GM19324 (cell line): Measurements from ENCODE around the gene TMEM40.
"Not testable (repeated sequence)": the region's sequence is repeated elsewhere in the genome, so short reads cannot be mapped to it uniquely, and the experiment has no call there.

Experiments used
- ATAC-seq: cut with Tn5 transposase; IDR thresholded peaks from one replicate; pipeline ENCODE4 v1.9.1; 2021; ENCODE audit warnings: mild to moderate bottlenecking, moderate library complexity; ENCODE audit not compliant: unreplicated experiment, low FRiP score

Gene TMEM40

DNA sequence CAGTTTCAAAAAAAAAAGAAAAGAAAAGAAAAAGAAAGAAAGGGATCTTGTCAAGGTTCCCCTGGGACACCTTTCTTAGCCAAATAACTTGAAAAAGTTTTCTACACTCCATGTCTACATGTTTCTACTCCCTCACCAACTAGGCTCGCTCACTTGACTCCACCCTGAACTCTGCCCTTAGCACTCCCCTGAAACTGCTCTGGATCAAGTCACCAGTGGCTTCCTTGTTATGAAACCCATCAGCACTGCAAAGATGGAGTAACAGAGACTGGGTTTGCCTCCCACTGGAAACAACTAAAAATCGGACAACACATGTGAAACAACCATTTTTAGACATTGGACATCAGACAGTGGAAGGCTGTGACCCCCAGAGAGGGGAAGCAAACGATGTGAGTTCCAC lies 36.8 kb downstream of the TMEM40 start:
- ATAC-seq = no peak

DNA sequence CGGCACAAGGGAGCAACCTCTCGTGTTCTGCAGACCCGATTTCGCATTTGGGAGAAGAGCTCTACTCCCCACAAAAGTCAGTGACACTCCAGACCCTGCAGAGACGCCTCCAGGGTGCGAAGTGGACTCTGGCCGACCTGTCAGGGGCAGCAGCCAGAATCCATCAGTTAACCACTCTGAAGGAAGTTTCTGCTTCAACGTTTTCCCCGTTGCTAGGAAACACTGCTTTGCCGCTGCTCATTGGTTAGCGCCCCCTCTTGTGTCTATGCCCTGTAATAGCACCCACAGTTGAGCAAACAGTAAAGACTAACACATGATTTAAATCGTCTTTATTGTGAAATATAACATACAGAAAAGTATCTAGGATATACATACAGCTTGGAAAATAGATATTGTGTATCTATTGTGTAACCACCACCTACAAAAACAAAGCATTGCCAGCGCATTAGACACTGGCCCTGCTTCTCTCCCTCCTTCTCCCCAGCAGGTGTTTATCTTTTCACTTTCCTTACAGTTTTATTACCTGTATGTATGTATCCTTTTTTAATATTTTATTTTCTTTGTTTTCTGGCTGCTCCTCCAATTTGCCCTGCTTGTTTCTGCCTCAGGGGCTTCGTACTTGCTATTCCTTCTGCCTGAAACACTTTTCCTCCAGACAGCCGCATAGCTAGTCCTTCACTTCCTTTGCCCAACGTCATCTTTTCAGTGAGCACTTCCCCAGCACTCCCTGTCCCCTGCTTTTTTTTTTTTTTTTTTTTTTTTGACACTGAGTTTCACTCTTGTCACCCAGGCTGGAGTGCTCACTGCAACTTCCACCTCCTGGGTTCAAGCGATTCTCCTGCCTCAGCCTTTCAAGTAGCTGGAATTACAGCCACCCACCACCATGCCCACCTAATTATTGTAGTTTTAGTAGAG lies 38.8 kb downstream of the TMEM40 start:
- peak; percentile 75 for ATAC-seq

DNA sequence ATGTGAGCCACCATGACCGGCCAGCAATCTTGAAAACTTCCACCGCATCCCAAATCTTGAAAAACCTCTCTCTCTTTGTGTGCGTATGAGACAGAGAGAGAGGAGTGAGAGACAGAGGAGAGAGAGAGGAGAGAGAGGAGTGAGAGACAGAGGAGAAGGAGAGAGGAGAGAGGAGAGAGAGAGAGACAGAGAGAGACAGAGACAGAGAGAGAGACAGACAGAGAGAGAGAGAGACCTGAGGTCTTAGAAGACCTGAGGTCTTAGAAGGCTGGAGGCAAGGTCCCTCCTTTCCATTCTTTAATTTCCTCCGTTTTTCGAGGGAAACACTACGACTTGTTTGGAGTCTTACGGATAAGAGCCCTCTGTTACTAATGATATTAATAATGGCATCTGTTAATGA lies 39.5 kb downstream of the TMEM40 start:
- peak; percentile 24 for ATAC-seq

DNA sequence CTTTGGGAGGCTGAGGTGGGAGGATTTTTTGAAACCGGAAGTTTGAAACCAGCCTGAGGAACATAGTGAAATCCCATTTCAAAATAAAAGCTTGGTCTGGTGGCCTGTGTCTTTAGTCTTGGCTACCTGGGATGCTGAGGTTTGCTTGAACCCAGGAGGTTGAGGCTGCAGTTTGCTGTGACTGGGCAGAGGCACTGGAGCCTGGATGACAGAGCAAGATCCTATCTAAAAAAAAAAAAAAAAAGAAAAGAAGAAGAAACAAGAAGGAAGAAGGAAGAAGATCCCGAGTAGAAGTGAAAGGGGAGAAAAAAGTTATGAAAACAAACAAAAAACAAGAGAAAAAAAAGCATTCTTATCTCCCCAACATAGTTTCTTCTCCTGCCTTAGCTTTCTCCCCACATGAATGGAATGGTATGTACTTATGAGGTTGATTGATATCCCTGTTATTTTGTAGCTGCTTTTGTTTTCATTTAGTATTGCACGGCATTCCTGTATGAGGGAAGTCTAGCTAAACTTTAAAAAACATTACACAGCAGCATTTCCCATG lies 42.4 kb downstream of the TMEM40 start:
- ATAC-seq = no peak

DNA sequence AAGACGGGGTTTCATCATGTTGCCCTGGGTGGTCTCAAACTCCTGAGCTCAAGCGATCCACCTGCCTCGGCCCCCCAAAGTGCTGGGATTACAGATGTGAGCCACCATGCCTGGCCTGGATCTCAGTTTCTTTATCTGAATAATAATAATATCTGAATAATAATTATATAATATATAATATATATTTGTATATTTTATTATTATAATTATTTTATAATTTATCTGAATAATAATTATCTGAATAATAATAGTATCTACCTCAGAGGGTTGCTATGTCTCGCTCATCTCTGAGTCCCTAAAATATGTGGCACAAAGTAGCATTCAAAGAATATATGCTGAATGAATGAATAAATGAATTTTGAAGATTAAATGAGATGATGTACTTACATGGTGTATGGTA lies 44.8 kb downstream of the TMEM40 start:
- ATAC-seq = no peak

DNA sequence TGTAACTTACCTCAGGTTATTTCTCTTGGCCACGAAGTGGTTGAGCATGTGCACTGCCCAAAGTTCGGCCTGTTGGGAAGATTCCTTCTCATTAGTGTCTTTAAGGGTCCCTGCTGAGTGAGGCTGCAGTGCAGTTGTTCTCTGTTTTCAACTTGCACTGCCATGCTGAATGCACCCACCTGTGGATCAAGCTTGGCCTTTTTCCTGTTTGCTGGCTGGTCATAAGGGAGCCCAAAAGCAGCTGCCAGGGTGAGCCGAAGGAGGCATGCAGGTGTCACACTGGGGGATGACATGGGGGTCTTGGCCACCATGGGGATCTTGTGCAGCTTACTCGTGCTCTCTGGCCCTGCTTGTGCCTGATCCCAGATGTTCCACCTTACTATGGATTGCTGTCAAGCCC lies 49.0 kb downstream of the TMEM40 start:
- no peak for ATAC-seq

DNA sequence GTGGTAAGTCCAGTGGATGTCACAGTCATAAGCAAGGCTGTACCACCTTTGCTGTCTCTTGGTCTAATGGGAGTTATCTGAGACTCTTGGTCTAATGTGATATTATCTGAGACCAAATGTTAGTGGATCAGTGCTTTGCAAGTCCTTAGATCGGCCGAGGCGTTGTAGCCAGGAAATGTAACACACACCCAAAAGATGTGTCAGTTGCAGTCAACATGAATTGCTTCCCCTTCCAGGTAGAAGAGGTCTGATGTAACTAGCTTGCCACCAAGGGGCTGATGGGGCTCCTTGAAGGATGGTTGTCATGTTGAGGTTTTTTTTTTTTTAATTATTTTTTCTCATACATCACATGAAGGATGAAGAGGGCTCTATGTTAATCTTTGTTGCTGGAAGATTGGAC lies 49.7 kb downstream of the TMEM40 start:
- ATAC-seq = no peak

DNA sequence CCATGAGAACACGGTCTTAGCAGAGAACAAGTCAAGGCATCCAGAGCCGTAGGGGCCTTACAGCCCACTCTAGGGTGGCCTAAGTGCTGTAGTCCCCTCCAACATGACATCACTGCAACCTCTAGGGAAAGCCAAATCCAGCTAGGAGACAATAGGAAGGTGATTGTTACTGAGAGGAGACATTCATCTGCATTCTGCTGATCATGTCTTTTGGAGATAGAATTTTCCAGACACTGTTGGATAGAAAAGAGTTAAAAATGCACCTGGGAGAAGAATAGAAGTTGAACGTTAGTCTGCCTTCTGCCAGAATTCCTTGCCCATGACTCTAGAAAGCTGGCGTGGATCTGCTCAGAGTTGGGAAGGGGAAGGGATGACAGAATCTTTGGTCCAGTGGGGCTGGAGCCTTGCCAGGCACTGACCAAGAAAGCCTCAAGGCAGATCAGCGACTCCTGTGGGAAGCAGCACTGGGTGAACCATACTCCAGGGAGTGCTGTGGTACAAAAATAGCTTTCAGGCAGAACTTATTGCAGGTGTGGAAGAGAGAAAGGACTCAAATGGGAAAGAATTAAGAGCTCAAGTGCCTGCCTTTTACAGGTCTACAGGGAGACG lies 50.4 kb downstream of the TMEM40 start:
- no peak for ATAC-seq

DNA sequence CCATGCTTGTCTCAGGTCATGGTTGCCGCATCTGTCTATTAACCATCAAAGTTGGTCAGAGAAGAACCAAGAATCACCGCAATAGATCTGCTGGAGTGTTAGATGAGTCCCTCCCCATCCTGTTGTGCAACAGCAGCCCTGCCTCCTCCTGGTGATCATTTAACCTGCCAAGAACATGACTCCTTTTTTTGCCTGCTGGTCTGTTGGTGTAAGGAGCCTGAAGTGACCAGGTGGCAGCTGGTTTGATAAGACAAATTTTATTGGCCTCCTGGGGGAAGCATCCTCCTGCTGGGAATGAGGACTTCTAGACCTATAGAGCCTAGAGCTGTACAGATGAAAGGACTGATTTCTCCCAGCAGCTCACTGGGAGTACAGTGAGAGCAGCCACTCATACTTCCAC lies 51.6 kb downstream of the TMEM40 start:
- ATAC-seq = no peak

DNA sequence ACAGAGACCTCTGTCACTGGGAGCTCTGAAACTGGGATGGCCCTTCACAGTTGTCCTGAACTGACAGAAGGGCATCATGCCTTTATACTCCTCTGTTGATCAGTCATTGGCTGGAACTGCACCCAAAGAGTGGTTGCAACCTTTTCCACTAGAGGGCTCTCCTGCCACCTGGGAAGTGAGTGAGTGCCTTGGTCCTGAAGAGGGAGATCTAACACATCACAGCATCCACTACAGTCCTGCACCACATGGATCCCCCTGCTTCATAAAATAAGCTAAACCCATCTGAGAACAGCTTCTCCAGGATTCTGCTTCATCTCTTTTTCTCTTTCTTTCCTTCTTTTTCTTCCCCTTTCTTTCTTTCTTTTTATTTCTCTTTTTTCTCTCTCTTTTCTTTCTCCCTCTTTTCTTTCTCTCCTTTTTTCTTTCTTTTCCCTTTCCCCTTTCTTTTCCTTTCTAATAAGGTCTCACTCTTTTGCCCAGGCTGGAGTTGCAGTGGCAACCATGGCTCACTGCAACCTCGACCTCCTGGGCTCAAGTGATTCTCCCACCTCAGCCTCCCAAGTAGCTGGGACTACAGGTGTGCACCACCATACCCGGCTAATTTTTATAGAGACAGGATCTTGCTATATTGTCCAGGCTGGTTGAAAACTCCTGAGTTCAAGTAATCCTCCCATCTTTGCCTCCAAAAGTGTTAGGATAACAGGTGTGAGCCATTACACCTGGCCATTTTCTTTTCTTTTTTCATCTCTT lies 52.4 kb downstream of the TMEM40 start:
- ATAC-seq = peak; percentile 77

DNA sequence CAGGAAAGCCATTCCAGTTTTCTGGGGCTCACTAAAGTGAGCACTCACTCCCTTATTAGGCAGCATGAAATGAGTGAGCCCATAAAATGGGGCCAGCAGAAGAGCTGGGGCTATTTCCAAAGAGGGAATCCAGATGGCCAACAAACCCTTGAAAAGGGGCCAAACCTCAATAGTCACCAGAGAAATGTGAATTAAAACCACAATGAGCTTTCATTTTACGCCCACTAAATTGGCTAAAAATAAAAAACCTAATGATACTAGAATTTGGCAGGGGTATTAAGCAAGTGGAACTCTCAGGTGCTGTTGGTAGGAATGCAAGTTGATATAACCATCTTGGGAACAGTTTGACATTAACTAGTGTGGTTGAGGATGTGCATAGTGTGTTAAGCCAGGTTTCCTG lies 53.1 kb downstream of the TMEM40 start:
- no peak for ATAC-seq

DNA sequence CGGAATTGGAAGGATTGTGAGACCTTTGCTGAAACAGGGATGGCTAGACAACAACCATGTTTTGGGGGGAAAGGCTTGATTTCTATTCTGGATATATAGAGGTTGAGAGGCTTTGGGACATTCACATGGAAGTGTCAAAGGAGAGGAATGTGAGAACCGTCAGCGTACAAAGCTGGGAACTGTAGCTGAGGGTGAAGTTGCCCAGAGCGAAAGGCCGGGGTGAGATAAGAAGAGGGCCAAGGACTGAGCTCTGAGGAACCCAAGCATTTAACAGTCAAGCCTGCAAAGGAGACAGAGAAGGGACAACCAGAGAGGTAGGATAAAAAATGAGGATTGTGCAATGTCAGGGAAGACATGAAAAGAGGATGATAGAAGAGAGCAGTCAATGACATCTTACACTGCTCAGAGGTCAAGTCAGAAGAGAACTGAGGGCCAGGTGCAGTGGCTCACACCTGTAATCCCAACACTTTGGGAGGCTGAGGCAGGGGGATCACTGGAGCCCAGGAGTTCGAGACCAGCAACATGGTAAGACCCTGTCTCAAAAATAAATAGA lies 53.6 kb downstream of the TMEM40 start:
- ATAC-seq = no peak

DNA sequence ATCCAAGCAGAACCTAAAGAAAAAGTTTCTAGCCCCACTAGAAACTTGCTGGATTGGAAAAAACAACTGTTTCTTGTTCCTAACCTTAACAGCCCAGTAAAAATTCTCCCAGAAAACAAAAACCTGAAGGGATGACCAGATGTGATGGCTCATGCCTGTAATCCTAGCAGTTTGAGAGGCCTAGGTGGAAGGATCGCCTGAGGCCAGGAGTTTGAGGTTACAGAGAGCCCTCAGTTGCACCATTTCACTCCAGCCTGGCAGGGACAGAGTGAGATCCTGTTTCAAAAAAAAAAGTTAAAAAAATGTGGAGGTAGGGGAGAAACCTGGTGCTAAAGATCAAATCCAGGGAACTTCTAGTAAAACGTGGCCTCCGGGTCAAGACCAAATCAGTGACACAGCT lies 56.6 kb downstream of the TMEM40 start:
- no peak for ATAC-seq

DNA sequence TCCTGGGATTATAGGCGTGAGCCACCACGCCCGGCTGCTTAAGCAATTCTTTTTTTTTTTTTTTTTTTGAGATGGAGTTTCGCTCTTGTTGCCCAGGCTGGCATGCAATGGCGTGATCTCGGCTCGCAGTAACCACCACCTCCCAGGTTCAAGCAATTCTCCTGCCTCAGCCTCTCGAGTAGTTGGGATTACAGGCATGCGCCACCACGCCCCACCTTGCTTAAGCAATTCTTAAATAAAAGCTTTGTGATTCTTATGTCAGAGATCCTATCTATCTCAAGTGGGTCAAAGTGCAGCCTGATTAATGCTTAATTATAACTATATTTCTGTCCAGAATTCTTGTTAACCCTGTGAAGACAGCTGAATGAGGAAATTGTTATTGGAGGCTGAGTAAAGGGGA lies 57.5 kb downstream of the TMEM40 start:
- not testable (repeated sequence) for ATAC-seq

DNA sequence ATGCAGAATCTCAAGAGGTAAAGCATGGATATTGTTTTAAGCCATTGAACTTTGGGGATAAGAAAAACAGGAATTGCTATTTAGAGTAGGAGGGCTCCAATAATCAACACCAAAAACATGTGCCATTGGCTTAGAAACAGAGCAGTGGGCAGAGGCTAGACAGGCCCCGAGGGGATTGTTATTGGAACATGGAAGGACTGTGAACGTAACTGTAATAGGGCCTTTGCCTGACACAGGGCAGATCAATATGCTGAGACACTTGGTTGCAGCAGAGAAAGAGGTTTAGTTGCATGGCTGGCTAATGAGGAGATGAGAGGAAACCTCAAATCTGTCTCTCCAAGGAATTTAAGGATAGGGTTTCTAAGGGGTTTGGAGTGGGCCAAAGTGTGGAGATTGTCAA lies 58.3 kb downstream of the TMEM40 start:
- no peak for ATAC-seq

DNA sequence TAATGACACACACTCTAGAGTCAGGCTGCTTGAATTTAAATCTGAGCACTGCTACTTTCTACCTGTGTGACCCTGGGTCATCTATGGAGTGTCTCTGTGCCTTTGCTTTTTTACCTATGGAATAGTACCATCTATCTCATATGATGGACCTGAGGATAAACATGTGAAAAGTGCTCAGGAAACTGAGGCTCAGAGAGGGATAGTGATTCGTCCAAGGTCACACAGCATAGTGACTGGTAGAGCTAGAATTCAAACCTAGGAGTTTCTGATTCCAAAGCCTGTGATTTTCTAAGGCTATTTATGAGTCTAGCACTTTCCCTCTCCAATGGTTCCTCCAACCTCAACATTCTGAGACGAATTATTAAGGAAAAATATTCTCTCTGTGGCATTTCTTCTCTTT lies 63.1 kb downstream of the TMEM40 start:
- ATAC-seq = no peak

DNA sequence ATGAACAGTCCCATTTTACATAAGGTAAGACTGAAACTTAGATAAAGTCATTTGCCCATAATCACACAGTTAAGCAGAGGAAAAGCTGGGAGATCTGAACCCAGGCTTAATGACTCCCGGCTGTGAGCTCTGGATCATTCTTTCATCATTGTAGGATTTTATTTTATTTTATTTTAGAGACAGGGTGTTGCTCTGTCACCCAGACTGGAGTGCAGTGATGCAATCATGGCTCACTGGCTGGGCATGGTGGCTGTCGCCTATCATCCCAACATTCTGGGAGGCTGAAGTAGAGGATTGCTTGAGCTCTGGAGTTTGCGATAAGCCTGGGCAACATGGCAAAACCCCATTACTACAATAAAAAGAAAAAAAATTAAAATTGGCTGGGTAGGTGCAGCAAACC lies 63.9 kb downstream of the TMEM40 start:
- ATAC-seq = no peak

DNA sequence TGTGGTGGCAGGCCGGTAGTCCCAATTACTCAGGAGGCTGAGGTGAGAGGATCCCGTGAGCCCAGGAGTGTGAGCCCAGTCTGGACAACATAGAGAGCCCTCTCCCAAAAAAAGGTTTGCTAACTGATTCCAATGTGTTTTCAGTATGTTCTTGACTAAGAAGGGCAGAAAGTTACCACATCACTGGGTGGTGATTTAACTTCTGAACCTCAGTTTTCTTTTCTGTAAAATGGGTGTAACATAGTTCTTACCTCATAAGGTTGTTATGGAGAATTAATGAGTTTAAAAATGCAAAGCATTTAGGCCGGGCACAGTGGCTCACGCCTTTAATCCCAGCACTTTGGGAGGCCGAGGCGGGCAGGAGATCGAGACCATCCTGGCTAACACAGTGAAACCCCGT lies 66.6 kb downstream of the TMEM40 start:
- ATAC-seq = no peak

DNA sequence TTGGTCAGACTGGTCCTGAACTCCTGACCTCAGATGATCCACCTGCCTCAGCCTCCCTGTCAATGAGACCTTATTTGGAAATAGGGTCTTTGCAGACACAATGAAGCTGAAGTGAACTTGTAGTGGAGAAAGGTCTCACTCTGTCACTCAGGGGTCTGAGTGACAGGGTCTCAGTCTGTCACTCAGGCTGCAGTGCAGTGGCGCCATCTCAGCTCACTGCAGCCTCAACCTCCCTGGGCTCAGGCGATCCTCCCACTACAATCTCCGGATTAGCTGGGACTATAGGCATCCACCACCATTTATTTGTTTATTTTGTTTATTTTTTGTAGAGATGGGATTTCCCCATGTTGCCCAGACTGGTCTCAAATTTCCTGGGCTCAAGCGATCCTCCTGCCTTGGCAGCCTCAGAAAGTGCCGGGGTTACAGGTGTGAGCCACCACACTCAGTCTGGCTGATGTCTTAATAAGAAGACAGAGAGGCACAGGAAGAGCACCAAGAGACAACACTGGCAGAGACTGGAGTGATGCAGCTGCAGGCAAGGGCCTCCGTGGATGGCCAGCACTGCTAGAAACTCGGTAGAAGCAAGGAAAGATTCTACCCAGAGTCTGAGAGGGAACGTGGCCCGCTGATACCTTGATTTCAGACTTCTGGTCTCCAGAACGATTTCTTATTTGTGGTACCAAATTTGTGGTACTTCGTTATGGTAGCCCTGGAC lies 68.9 kb downstream of the TMEM40 start:
- no peak for ATAC-seq

DNA sequence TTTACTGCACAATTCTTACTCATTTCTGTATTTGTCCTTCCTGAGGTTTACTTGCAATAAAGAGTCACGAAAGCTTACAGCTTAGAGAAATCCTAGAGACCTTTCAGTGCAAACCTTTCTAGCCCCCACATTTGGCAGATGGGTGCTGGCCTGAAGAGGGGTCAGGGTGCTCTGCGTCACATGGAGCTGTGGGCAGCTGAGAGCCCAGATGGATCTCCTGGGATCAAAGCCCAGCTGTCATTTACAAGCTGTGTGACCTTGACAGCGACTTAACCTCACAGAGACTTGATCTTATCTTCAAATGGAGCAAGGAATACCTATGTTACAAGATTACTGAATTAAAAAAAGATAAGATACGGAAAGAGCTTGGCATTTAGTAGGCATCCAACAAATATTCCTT lies 71.1 kb downstream of the TMEM40 start:
- no peak for ATAC-seq
